Activated T-cell treated with anti-CD3 and anti-CD28 coated beads, Interleukin-2, amount 50 U/mL, for 4 hours (primary cell): ENCODE results near the gene NR1D2. TPM values are rescaled to one million over a fixed set of nuclear protein-coding genes. Genes with fewer than 3 reads are reported as not detected.

Experiments
- ATAC-seq, 2 donors: fragments of 200-7000 bp; cut with Tn5 transposase; one replicate each; pipeline ENCODE4 v1.10.0; 2021
- DNase-seq: peaks from one replicate; pipeline ENCODE4 v3.0.0-alpha.2; 2020
- H3K27me3 Mint-ChIP-seq: one replicate; pipeline ENCODE4 v1.8.0; 2021; ENCODE audit warnings: low read depth, mixed read lengths
- H3K36me3 Mint-ChIP-seq: one replicate; pipeline ENCODE4 v1.8.0; 2022; ENCODE audit warnings: mixed read lengths; ENCODE audit not compliant: insufficient read depth
- H3K4me1 Mint-ChIP-seq: one replicate; pipeline ENCODE4 v1.8.0; 2021; ENCODE audit warnings: low read depth, mixed read lengths
- H3K4me3 Mint-ChIP-seq: one replicate; pipeline ENCODE4 v1.8.0; 2021; ENCODE audit warnings: mild to moderate bottlenecking, moderate library complexity, mixed read lengths
- H3K9me3 Mint-ChIP-seq: one replicate; pipeline ENCODE4 v1.8.0; 2021; ENCODE audit warnings: mixed read lengths
- total RNA-seq, 3 donors: library from RNA; stranded (reverse); gene quantifications; one replicate each; pipeline ENCODE4 v1.2.1, GENCODE V29; 2021

NR1D2 gene
- total RNA-seq, 3 donors from 2014 or later: 5.4 to 6.5 (median 6.0) TPM

GRCh38 chr3:23944007-23944783 lies 891 bp upstream of the NR1D2 start:
- no peak for ATAC-seq
- H3K4me1 Mint-ChIP-seq: peaks cover 28% of the 10 kb centered on the region
- no peak for DNase-seq
- H3K27me3 Mint-ChIP-seq: no peaks in the 10 kb centered on the region
- peaks cover 4% of the 10 kb centered on the region for H3K36me3 Mint-ChIP-seq
- H3K4me3 Mint-ChIP-seq: peak overlapping the region; percentile 85
- no peaks in the 10 kb centered on the region for H3K9me3 Mint-ChIP-seq

- no peak overlapping the region for H3K4me3 Mint-ChIP-seq
- H3K36me3 Mint-ChIP-seq: peaks cover 4% of the 10 kb centered on the region
- H3K4me1 Mint-ChIP-seq: peaks cover 42% of the 10 kb centered on the region
- no peak for ATAC-seq
- H3K27me3 Mint-ChIP-seq: no peaks in the 10 kb centered on the region
- H3K9me3 Mint-ChIP-seq: no peaks in the 10 kb centered on the region
- DNase-seq: no peak
Measured at GRCh38 chr3:23945663-23945912, 502 bp downstream of the NR1D2 start.

GRCh38 chr3:23945913-23946687 lies 1.0 kb downstream of the NR1D2 start:
- DNase-seq (peak; percentile 98), ATAC-seq (peak; percentile 85 to 87)
- Mint-ChIP-seq H3K36me3 (peaks cover 4% of the 10 kb centered on the region), H3K9me3 (no peaks in the 10 kb centered on the region), H3K27me3 (no peaks in the 10 kb centered on the region), H3K4me3 (peak overlapping the region; percentile 84), H3K4me1 (peaks cover 45% of the 10 kb centered on the region)

- H3K27me3 Mint-ChIP-seq: no peaks in the 10 kb centered on the region
- H3K4me1 Mint-ChIP-seq: peaks cover 68% of the 10 kb centered on the region
- H3K9me3 Mint-ChIP-seq: no peaks in the 10 kb centered on the region
- H3K4me3 Mint-ChIP-seq: no peak overlapping the region
- ATAC-seq (no peak), DNase-seq (no peak)
- peaks cover 9% of the 10 kb centered on the region for H3K36me3 Mint-ChIP-seq
Measured at GRCh38 chr3:23948761-23949160, 3.7 kb downstream of the NR1D2 start.

GRCh38 chr3:23949784-23950183 lies 4.7 kb downstream of the NR1D2 start:
- Mint-ChIP-seq H3K36me3 (peaks cover 12% of the 10 kb centered on the region), H3K27me3 (no peaks in the 10 kb centered on the region), H3K4me3 (peak overlapping the region; percentile 66), H3K9me3 (no peaks in the 10 kb centered on the region), H3K4me1 (peaks cover 64% of the 10 kb centered on the region)
- ATAC-seq: no peak
- no peak for DNase-seq

- Mint-ChIP-seq H3K4me3 (peak overlapping the region; percentile 66), H3K4me1 (peaks cover 68% of the 10 kb centered on the region), H3K36me3 (peaks cover 14% of the 10 kb centered on the region), H3K27me3 (no peaks in the 10 kb centered on the region), H3K9me3 (no peaks in the 10 kb centered on the region)
- no peak for DNase-seq
- no peak for ATAC-seq
Measured at GRCh38 chr3:23950293-23950692, 5.2 kb downstream of the NR1D2 start.

GRCh38 chr3:23952646-23953045 lies 7.6 kb downstream of the NR1D2 start:
- Mint-ChIP-seq H3K4me3 (no peak overlapping the region), H3K4me1 (peaks cover 65% of the 10 kb centered on the region), H3K9me3 (no peaks in the 10 kb centered on the region), H3K36me3 (peaks cover 21% of the 10 kb centered on the region), H3K27me3 (no peaks in the 10 kb centered on the region)
- no peak for DNase-seq
- ATAC-seq: no peak

- Mint-ChIP-seq H3K27me3 (no peaks in the 10 kb centered on the region), H3K4me3 (no peak overlapping the region), H3K9me3 (no peaks in the 10 kb centered on the region), H3K4me1 (peaks cover 60% of the 10 kb centered on the region), H3K36me3 (peaks cover 19% of the 10 kb centered on the region)
- no peak for DNase-seq
- no peak for ATAC-seq
Measured at GRCh38 chr3:23953523-23953922, 8.4 kb downstream of the NR1D2 start.

GRCh38 chr3:23954144-23954543 lies 9.1 kb downstream of the NR1D2 start:
- Mint-ChIP-seq H3K9me3 (no peaks in the 10 kb centered on the region), H3K27me3 (no peaks in the 10 kb centered on the region), H3K36me3 (peaks cover 19% of the 10 kb centered on the region), H3K4me1 (peaks cover 59% of the 10 kb centered on the region), H3K4me3 (no peak overlapping the region)
- ATAC-seq (no peak), DNase-seq (no peak)

GRCh38 chr3:23956701-23957100 lies 11.6 kb downstream of the NR1D2 start:
- no peak for DNase-seq
- Mint-ChIP-seq H3K9me3 (no peaks in the 10 kb centered on the region), H3K4me1 (peaks cover 41% of the 10 kb centered on the region), H3K4me3 (no peak overlapping the region), H3K27me3 (no peaks in the 10 kb centered on the region), H3K36me3 (peaks cover 31% of the 10 kb centered on the region)
- ATAC-seq: no peak

GRCh38 chr3:23959135-23959900 lies 14.2 kb downstream of the NR1D2 start:
- H3K36me3 Mint-ChIP-seq: peaks cover 42% of the 10 kb centered on the region
- H3K27me3 Mint-ChIP-seq: no peaks in the 10 kb centered on the region
- H3K9me3 Mint-ChIP-seq: no peaks in the 10 kb centered on the region
- peaks cover 28% of the 10 kb centered on the region for H3K4me1 Mint-ChIP-seq
- ATAC-seq (peak; percentile 90 to 92), DNase-seq (no peak)
- H3K4me3 Mint-ChIP-seq: no peak overlapping the region

GRCh38 chr3:23960649-23961048 lies 15.6 kb downstream of the NR1D2 start:
- DNase-seq: no peak
- Mint-ChIP-seq H3K36me3 (peaks cover 43% of the 10 kb centered on the region), H3K9me3 (no peaks in the 10 kb centered on the region), H3K27me3 (no peaks in the 10 kb centered on the region), H3K4me3 (no peak overlapping the region), H3K4me1 (peaks cover 20% of the 10 kb centered on the region)
- ATAC-seq: no peak

- Mint-ChIP-seq H3K4me1 (peaks cover 20% of the 10 kb centered on the region), H3K36me3 (peaks cover 43% of the 10 kb centered on the region), H3K4me3 (no peak overlapping the region), H3K9me3 (no peaks in the 10 kb centered on the region), H3K27me3 (no peaks in the 10 kb centered on the region)
- ATAC-seq (no peak), DNase-seq (no peak)
Measured at GRCh38 chr3:23961066-23961465, 16.0 kb downstream of the NR1D2 start.

GRCh38 chr3:23961913-23962312 lies 16.8 kb downstream of the NR1D2 start:
- ATAC-seq (no peak), DNase-seq (no peak)
- H3K4me3 Mint-ChIP-seq: no peak overlapping the region
- H3K4me1 Mint-ChIP-seq: peaks cover 18% of the 10 kb centered on the region
- no peaks in the 10 kb centered on the region for H3K9me3 Mint-ChIP-seq
- H3K36me3 Mint-ChIP-seq: peaks cover 39% of the 10 kb centered on the region
- no peaks in the 10 kb centered on the region for H3K27me3 Mint-ChIP-seq
